Measurements from ENCODE around the gene KCNQ2.

- TF ChIP-seq, protein P1, sequence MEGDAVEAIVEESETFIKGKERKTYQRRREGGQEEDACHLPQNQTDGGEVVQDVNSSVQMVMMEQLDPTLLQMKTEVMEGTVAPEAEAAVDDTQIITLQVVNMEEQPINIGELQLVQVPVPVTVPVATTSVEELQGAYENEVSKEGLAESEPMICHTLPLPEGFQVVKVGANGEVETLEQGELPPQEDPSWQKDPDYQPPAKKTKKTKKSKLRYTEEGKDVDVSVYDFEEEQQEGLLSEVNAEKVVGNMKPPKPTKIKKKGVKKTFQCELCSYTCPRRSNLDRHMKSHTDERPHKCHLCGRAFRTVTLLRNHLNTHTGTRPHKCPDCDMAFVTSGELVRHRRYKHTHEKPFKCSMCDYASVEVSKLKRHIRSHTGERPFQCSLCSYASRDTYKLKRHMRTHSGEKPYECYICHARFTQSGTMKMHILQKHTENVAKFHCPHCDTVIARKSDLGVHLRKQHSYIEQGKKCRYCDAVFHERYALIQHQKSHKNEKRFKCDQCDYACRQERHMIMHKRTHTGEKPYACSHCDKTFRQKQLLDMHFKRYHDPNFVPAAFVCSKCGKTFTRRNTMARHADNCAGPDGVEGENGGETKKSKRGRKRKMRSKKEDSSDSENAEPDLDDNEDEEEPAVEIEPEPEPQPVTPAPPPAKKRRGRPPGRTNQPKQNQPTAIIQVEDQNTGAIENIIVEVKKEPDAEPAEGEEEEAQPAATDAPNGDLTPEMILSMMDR (IDR thresholded peaks at IDR 0.05): no peak
- TF ChIP-seq EP300 (IDR thresholded peaks at IDR 0.05): no peak
Measured at GRCh38 chr20:63469713-63470101, 2.7 kb downstream of the KCNQ2 start.
